Spleen (tissue), 11 donors: ENCODE results near the gene CENPS. TPM values are rescaled to one million over a fixed set of nuclear protein-coding genes. Genes with fewer than 3 reads are reported as not detected.
A peak's percentile ranks its signal among the peaks of the same experiment; 100 is the strongest.

Experiments used
- DNase-seq: peaks from one replicate; pipeline ENCODE4 v3.0.0-alpha.2; 2020
- H3K27ac ChIP-seq, 8 donors: fragments of 200-600 bp; sonication (generic) in 7 of 8; 1 replicate in 4 of 8; 2 replicates in 4 of 8; pipeline versions ENCODE4 v1.5.0 to v1.8.0; 2016 to 2021; ENCODE audit warnings: inconsistent platforms in 4 of 8, mild to moderate bottlenecking in 4 of 8, moderate library complexity in 1 of 8
- H3K27me3 ChIP-seq, 7 donors: fragments of 200-600 bp; sonication (generic) in 6 of 7; replicated peaks in 1 of 7; 1 replicate in 4 of 7; 2 replicates in 3 of 7; pipeline versions ENCODE4 v1.5.0 to v1.8.0; 2016 to 2021; ENCODE audit warnings: inconsistent platforms in 3 of 7, mild to moderate bottlenecking in 1 of 7
- H3K36me3 ChIP-seq, 6 donors: fragments of 200-600 bp; sonication (generic) in 5 of 6; 1 replicate in 4 of 6; 2 replicates in 2 of 6; pipeline versions ENCODE4 v1.5.0 to v1.8.0; 2016 to 2021; ENCODE audit warnings: inconsistent platforms in 2 of 6
- H3K4me1 ChIP-seq, 6 donors: fragments of 200-600 bp; sonication (generic) in 5 of 6; 1 replicate in 3 of 6; 2 replicates in 3 of 6; pipeline versions ENCODE4 v1.5.0 to v1.8.0; 2016 to 2021; ENCODE audit warnings: inconsistent platforms in 3 of 6
- H3K4me3 ChIP-seq, 8 donors: fragments of 200-600 bp; sonication (generic) in 7 of 8; 1 replicate in 4 of 8; 2 replicates in 4 of 8; pipeline versions ENCODE4 v1.5.0 to v1.8.0; 2016 to 2021; ENCODE audit warnings: inconsistent platforms in 4 of 8, mild to moderate bottlenecking in 4 of 8, moderate library complexity in 2 of 8
- H3K9me3 ChIP-seq, 8 donors: fragments of 200-600 bp; sonication (generic) in 7 of 8; 1 replicate in 4 of 8; 2 replicates in 4 of 8; pipeline versions ENCODE4 v1.5.0 to v1.8.0; 2016 to 2021; ENCODE audit warnings: inconsistent platforms in 4 of 8
- POLR2A ChIP-seq, 3 donors: fragments of 450-650 bp; IDR thresholded peaks; one replicate each; pipeline ENCODE4 v1.5.1; 2017; ENCODE audit warnings: antibody characterized with exemption in 3 of 3, mild to moderate bottlenecking in 1 of 3
- POLR2AphosphoS5 ChIP-seq, 3 donors: sonication (generic); formaldehyde crosslinking; IDR thresholded peaks; one replicate each; pipeline ENCODE4 v1.5.1; 2017; ENCODE audit warnings: antibody characterized with exemption in 3 of 3
- WGBS, 5 donors: extraction: QIAGEN DNeasy Blood & Tissue Kit in 3 of 5; methylation state at CpG; one replicate each; pipeline versions ENCODE4 v1.1.5 to v1.1.7; 2013 to 2018; 5-methylcytosine and 5-hydroxymethylcytosine counted together
- intact Hi-C: fragments of 100-400 bp; cut with DNase I; formaldehyde crosslinking; loops from one replicate; pipeline ENCODE4 v1.15.0; 2023; ENCODE audit warnings: low total_unique reads
- polyA plus RNA-seq, 3 donors: library from polyadenylated mRNA; stranded (reverse); fragments of 200-250 nt; gene quantifications; one replicate each; pipeline ENCODE4 v1.2.1, GENCODE V29; 2013
- total RNA-seq, 7 donors: library from RNA; depleted of rRNA in 3 of 7; stranded (reverse); fragments of >200 nt in 3 of 7; fragmentation: NEBNext Ultra II Directional in 4 of 7; extraction: Animal tissue kit (Norgen Biotek cat#: 25700) in 4 of 7; gene quantifications; one replicate each; pipeline versions ENCODE4 v1.1.0 to v1.2.1, GENCODE V29; 2016 to 2021
- TF ChIP-seq, protein P1 (sequence below), 11 experiments: fragments of 200-600 bp in 7 of 11; fragments of 450-650 bp in 4 of 11; sonication (generic) in 4 of 11; IDR thresholded peaks in 8 of 11; conservative IDR thresholded peaks in 3 of 11; 1 replicate in 7 of 11; 2 replicates in 4 of 11; pipeline versions ENCODE4 v1.4.0 to v1.8.0; 2016 to 2021; ENCODE audit warnings: antibody characterized with exemption in 11 of 11, inconsistent platforms in 4 of 11, mild to moderate bottlenecking in 1 of 11
- donor health status: healthy with polysubstance abuse.
- donor health status: DM: no; HTN: no; CAD: no; lungs with moderate emphysema.
- donor health status: DM: no; HTN: no; CAD: no.
- donor health status: Bipolar disorder and iron deficiency.
- donor health status: healthy.
- donor health status: DM: no; HTN: no; CAD: no.
- donor health status: DM: yes; HTN: yes; CAD: no.

Gene CENPS
- total and polyA plus RNA-seq, 10 donors = 2.1 to 13.5 (median 7.5) TPM

DNA sequence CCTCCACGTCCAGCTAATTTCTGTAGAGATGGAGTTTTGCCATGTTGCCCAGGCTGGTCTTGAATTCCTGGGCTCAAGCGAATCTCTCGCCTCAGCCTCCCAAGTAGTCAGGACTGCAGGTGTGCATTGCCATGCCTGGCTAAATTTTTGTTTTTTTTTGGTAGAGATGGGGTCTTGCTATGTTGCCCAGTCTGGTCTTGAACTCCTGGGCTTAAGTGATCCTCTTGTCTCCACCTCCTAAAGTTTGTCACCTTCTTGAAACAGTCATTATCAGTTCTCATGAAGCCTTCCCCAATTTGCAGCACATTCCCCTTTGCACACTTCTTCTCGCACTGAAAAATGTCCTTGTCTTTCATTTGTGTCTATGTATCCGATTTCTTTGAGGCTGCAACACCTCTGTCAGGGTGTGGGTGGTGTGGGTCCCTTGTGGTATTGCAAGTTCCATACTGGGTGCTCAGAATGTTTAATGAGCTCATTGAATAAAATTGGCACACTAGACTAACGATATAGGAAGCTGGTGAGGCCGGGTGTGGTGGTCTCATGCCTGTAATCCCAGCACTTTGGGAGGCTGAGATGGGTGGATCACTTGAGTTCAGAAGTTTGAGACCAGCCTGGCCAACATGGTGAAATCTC lies 16.7 kb downstream of the CENPS start:
- Histone ChIP-seq H3K27ac (no peak overlapping the region), H3K36me3 (peaks cover 0 to 9% (median 0%) of the 10 kb centered on the region in 6 donors), H3K9me3 (no peaks in the 10 kb centered on the region), H3K4me1 (peaks cover 0 to 11% (median 4%) of the 10 kb centered on the region in 6 donors), H3K4me3 (no peak overlapping the region), H3K27me3 (no peaks in the 10 kb centered on the region)
- TF ChIP-seq, protein P1, sequence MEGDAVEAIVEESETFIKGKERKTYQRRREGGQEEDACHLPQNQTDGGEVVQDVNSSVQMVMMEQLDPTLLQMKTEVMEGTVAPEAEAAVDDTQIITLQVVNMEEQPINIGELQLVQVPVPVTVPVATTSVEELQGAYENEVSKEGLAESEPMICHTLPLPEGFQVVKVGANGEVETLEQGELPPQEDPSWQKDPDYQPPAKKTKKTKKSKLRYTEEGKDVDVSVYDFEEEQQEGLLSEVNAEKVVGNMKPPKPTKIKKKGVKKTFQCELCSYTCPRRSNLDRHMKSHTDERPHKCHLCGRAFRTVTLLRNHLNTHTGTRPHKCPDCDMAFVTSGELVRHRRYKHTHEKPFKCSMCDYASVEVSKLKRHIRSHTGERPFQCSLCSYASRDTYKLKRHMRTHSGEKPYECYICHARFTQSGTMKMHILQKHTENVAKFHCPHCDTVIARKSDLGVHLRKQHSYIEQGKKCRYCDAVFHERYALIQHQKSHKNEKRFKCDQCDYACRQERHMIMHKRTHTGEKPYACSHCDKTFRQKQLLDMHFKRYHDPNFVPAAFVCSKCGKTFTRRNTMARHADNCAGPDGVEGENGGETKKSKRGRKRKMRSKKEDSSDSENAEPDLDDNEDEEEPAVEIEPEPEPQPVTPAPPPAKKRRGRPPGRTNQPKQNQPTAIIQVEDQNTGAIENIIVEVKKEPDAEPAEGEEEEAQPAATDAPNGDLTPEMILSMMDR (IDR thresholded peaks at IDR 0.05 in 8 of 11, conservative IDR thresholded peaks at IDR 0.05 in 3 of 11) = no peak
- TF ChIP-seq POLR2A (IDR thresholded peaks at IDR 0.05) (no peak), POLR2AphosphoS5 (IDR thresholded peaks at IDR 0.05) (no peak)
- intact Hi-C loops = no loop called here
- DNase-seq = no peak
- WGBS, 5 donors = 90 to 97% (median 92%) methylated on average over 7 of the region's 7 CpGs

DNA sequence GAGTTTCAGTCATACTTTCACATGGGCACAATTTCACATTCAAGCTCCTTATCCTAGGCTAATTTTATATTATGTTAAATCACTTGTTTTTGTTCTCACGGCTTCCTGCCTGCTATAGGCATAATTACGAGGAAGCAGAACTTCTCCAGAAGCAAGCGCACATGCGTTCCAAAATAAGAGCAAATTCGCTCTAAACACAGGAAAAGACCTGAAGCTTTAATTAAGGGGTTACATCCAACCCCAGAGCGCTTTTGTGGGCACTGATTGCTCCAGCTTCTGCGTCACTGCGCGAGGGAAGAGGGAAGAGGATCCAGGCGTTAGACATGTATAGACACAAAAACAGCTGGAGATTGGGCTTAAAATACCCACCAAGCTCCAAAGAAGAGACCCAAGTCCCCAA lies 19.5 kb downstream of the CENPS start, which contains the start of gene CORT:
TSS of gene CORT (plus strand) at position 281 of the 400 bp plus-strand sequence. CDS start 193 bp downstream, outside the sequence.
- H3K4me1 ChIP-seq = peaks cover 0 to 12% (median 4%) of the 10 kb centered on the region in 6 donors
- 81 to 92% (median 85%) methylated on average over 10 of the region's 10 CpGs for WGBS, 5 donors
- TF ChIP-seq, protein P1 (IDR thresholded peaks at IDR 0.05 in 8 of 11, conservative IDR thresholded peaks at IDR 0.05 in 3 of 11) = no peak
- TF ChIP-seq POLR2AphosphoS5 (IDR thresholded peaks at IDR 0.05) (no peak), POLR2A (IDR thresholded peaks at IDR 0.05) (no peak)
- no peaks in the 10 kb centered on the region for H3K27me3 ChIP-seq
- peaks cover 0 to 3% (median 0%) of the 10 kb centered on the region in 6 donors for H3K36me3 ChIP-seq
- no peak within 1 kb of the TSS for H3K4me3 ChIP-seq
- peaks cover 0 to 6% (median 0%) of the 10 kb centered on the region in 8 donors for H3K9me3 ChIP-seq
- intact Hi-C loops = no loop called here
- H3K27ac ChIP-seq = no peak within 1 kb of the TSS
- no peak for DNase-seq

DNA sequence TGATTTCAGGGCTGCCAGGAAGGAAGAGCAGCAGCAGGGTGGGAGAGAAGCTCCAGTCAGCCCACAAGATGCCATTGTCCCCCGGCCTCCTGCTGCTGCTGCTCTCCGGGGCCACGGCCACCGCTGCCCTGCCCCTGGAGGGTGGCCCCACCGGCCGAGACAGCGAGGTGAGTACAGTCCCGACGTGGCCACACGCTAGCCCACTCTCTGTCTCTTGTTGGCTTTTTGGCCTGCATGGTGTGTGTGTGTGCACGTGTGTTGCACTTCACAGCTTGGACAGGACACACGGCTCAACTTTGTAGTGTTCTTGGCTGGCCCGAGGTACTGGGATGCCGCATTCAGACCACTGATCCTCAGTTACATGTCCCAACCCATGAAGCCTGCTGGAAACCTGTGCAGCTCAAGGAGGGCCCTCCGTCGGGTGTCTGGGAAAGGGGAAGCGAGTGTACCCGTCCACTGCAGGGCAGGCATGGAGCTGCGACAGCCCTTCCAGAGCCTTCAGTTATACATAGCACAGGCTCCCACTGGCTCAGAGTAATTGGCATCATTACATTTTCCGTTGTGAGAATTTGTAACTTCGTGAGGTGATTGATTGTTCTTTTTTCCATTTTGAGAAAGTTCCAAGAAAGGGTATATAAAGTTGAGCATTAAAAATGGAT lies 20.1 kb downstream of the CENPS start:
- Histone ChIP-seq H3K9me3 (peaks cover 0 to 6% (median 0%) of the 10 kb centered on the region in 8 donors), H3K36me3 (no peaks in the 10 kb centered on the region), H3K27ac (no peak overlapping the region), H3K4me3 (no peak overlapping the region), H3K27me3 (no peaks in the 10 kb centered on the region), H3K4me1 (peaks cover 0 to 12% (median 4%) of the 10 kb centered on the region in 6 donors)
- intact Hi-C loops = no loop called here
- DNase-seq = no peak
- TF ChIP-seq, protein P1 (IDR thresholded peaks at IDR 0.05 in 8 of 11, conservative IDR thresholded peaks at IDR 0.05 in 3 of 11) = no peak
- TF ChIP-seq POLR2AphosphoS5 (IDR thresholded peaks at IDR 0.05) (peak in 2 of 3 donors; percentile 8 to 52), POLR2A (IDR thresholded peaks at IDR 0.05) (no peak)
- WGBS, 5 donors = 79 to 95% (median 93%) methylated on average over 11 to 21 of the region's 21 CpGs

DNA sequence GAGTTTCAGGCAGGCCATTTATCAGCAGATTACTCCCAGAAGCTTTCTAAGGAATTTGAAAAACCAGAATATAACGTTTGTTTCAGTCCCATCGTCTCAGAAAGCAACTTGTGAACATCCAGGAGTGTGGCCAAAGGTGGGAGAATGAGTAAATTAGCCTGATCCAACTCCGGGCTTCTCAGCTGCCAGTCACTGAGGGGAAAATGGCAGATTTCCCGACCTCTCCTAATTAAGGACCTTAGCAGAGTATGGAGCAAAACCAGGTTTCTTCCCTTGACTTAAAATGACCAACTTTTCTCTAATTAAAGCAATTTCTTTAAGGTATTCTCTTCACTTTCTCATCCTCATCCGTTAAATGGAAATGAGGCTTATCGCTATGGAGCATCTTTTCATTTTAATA lies 20.6 kb downstream of the CENPS start:
- H3K4me1 ChIP-seq = peaks cover 0 to 12% (median 4%) of the 10 kb centered on the region in 6 donors
- TF ChIP-seq, protein P1 (IDR thresholded peaks at IDR 0.05 in 8 of 11, conservative IDR thresholded peaks at IDR 0.05 in 3 of 11) = no peak
- TF ChIP-seq POLR2A (IDR thresholded peaks at IDR 0.05) (no peak), POLR2AphosphoS5 (IDR thresholded peaks at IDR 0.05) (no peak)
- intact Hi-C loops = no loop called here
- H3K27me3 ChIP-seq = no peaks in the 10 kb centered on the region
- no peaks in the 10 kb centered on the region for H3K36me3 ChIP-seq
- H3K9me3 ChIP-seq = peaks cover 0 to 6% (median 0%) of the 10 kb centered on the region in 8 donors
- 59 to 75% (median 71%) methylated on average over 6 of the region's 6 CpGs for WGBS, 5 donors
- H3K27ac ChIP-seq = no peak overlapping the region
- DNase-seq = no peak
- H3K4me3 ChIP-seq = no peak overlapping the region
